Loucy (cell line): ENCODE measurements around the gene PHLDB1.

Experiments
- EZH2phosphoT487 ChIP-seq: fragments of 200-600 bp; IDR thresholded peaks from 2 replicates; pipeline ENCODE4 v1.6.1; 2018; ENCODE audit warnings: antibody characterized with exemption, mild to moderate bottlenecking, moderate library complexity, borderline replicate concordance
- TF ChIP-seq, protein P1 (sequence below): fragments of 200-600 bp; sonication (generic); conservative IDR thresholded peaks from 2 replicates; pipeline ENCODE4 v1.5.1; 2014; ENCODE audit warnings: mild to moderate bottlenecking, antibody characterized with exemption, low read length

DNA sequence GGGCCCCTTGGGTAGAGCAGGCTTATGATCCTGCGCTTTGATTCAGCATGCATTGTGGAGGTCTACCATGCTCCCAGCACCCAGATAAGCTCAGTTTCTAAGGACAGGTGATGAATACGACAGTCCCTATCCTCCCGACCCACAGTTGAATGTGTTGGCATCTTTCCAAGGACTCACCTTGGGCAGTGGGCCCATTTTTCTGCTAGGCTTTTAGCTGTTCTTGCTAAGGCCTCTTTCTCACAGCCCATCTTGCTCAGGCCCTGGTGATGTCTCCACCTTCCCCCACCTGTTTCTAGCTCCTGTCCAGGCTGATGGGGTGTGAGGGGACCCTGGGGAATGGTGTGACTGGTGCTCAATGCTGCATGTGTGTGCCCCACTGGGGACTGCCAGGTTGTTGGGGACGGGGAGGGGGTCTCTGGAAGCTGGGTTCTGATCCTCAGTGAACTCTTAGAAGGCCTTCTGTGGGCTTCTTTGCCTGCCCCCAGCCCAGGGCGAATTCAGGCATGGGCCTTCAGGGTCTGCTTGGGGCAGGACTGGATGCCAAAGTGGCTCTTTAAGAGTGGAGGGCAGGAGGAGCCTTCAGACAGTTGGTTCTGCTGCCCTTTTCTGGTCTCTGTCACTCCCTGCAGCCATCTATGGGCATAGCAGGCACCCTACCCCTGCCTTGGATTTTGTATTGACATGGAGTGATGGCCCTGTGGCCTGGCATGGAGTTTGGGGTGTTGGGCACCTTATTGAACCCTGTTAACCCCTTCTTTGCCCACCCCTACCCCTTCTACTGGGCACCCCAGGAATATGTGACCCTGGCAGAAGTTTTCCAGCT, 33.1 kb downstream of the PHLDB1 start:
- TF ChIP-seq, protein P1, sequence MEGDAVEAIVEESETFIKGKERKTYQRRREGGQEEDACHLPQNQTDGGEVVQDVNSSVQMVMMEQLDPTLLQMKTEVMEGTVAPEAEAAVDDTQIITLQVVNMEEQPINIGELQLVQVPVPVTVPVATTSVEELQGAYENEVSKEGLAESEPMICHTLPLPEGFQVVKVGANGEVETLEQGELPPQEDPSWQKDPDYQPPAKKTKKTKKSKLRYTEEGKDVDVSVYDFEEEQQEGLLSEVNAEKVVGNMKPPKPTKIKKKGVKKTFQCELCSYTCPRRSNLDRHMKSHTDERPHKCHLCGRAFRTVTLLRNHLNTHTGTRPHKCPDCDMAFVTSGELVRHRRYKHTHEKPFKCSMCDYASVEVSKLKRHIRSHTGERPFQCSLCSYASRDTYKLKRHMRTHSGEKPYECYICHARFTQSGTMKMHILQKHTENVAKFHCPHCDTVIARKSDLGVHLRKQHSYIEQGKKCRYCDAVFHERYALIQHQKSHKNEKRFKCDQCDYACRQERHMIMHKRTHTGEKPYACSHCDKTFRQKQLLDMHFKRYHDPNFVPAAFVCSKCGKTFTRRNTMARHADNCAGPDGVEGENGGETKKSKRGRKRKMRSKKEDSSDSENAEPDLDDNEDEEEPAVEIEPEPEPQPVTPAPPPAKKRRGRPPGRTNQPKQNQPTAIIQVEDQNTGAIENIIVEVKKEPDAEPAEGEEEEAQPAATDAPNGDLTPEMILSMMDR, result no peak; the same call in 1 of the 2 replicates
- TF ChIP-seq EZH2phosphoT487, result no peak
